ENCODE data around the gene DNAH8.

GRCh38 chr6:38846844-38847243, 131.7 kb downstream of the DNAH8 start:
- no peak for TF ChIP-seq CTCF (IDR thresholded peaks at IDR 0.05)
- TF ChIP-seq EP300 (IDR thresholded peaks at IDR 0.05): no peak
